NCI-H526 (cell line): ENCODE measurements around the gene MYBPC3.

Experiments
- DNase-seq, 2 experiments: peaks; one replicate each; lab custom pipeline; 2025; lab: John Stamatoyannopoulos, UW

The MYBPC3 gene

DNA sequence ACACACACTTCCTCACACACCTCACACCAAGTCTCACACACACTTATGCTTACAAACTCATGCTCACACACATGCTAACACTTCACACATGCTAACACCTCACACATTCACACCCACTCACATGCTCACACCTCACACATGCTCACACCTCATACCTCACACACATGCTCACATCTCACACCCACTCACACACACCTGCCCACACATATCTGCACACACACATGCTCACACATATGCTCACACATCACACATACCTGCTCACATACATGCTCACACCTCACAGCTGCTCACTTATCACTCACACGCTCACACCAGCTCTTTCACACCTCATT lies 4.5 kb upstream of the MYBPC3 start:
- no peak for DNase-seq

GRCh38 chr11:47356129-47356997 lies 3.9 kb upstream of the MYBPC3 start:
- DNase-seq, result no peak

DNA sequence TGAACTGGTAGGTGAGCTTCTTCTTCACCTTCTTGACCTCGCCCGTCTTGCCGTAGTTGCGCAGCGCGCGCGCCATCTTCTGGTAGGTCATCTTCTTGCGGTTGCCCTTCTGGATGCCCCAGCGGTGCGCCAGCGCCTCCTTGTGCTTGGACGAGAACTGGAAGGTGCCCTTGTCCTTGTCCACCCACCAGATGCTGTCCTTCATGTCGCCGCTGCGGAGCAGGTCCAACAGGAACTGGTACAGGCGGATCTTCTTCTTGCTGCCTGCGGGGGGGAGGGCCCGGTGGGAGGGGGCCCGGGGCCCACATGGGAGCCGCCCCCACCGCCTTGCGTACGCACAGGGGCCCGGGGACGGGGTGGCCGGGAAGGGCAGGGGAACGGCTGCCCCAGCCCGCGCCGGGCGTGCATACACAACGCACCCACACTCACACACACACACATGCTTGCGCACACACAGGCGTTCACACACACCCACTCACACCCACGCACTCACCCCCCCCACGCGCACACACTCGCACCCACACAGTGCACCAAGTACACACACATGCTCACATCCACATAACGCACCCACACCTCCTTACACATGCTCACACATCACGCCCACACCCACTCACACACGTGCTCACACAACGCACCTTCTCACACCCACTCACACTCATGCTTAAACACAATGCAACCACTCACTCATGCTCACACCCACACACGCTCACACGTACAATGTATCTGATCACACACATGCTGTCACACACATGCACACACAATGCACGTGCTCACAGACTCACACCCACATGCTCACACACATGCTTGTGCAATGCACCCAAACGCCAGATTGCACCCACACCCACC lies 3.0 kb upstream of the MYBPC3 start:
- DNase-seq, result peak; percentile 87 to 98

GRCh38 chr11:47354913-47355282 lies 2.4 kb upstream of the MYBPC3 start:
- DNase-seq, result no peak

DNA sequence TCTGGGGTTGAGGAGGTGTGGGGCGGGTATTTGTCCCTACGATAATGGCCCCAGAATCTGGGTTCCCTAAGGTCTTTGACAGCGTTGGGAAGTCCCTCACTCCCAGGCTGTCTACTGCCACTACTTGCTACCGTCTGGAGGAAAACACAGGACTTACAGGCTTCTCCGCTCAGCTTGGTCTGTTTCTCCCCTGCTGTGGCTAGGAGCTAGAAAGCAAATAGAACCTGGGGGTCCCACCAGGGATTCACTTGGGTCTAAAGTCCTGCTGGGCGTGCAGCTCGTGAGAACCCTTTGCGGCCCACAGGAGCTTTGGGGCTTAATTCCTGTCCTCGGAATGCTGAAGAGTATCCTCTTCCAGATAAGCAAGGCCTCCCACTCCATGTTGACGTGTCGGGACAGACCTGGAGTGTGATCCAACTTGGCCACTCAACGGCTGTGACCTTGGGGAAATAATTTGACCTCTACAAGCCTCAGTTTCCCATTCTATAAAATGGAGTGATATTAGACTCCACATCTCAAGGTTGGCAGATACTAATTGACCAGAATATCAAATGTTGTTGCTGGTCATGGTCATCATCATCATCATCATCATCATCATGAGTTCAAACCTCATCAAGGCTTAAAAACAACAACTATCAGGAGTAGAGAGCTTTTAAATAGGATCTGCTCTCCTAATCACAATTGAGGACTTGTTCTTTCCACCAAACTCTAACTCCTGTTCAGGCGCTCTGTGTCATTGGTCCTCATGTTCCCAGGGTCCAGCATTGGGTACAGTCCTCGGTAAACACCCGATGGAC lies 1.7 kb upstream of the MYBPC3 start:
- DNase-seq, result no peak

DNA sequence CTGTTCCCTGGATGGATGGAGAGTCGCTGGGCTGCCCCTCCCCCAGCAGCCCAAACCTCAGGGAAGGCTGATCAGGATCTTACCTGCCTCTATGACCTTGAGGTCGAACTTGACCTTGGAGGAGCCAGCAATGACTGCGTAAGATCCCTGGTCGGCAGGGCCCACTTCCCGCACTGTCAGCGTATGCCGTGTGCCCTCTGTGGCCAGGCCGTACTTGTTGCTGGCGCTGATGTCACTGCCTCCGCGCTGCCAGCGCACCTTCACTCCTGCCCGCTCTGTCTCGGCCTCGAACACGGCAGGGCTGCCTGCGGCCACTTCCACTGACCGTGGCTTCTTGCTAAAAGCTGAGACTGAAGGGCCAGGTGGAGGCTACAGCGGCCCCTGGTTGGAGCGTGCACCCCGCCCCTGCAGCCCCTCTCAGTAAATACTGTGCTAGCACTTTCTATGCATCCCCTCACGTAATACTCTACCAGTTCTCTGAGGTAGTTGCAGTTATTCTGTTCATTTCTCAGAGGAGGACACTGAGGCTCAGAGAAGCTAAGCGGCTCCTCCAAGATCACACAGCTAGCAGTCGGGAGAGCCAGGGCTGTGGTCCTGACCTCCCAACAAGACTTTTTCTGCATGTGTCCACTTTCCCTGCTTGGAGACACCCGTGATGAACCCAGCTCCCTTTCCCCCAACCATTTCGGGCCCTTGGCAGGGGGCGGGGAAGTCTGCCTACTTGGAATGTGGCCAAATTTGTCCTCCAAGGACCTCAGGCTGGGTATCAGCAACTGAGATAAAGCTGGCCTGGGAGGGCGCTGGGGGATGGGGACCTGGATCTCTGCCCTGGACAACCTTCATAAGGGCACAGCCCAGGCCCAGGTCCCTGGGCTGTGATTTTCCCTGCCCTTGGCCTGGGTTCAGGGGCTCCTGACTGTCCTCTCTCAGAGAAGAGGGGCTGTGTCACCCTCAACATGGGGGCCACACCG lies 1.1 kb downstream of the MYBPC3 start:
- no peak for DNase-seq

- DNase-seq, result no peak
Observed at GRCh38 chr11:47350315-47350714, 2.2 kb downstream of the MYBPC3 start.

DNA sequence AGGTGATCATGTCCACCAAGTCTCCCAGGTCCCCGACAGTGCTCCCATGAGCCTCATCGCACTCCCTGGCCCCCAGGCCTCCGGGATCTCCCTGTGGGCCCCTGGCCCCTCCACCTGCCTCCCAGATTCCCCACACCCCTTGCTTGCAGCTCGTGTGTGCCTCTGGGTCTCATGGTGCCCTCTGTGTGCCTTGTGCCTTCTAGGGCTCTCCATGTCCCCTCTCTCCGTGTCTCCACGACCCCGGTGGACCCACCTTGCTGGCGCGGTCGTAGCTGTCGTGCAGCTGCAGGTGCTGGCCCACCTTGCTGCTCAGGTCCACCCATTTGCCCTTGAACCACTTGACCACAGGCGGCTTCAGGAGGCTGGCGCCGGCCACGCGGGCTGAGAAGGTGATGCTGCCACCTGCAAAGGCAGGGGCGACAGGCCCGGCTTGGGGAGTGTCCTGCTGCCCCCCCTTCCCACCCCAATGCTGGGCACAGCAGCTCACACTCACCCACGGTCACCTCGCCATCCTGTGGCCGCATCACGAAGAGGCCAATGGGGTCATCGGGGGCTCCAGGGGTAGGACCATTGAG lies 2.9 kb downstream of the MYBPC3 start:
- DNase-seq, result no peak

DNA sequence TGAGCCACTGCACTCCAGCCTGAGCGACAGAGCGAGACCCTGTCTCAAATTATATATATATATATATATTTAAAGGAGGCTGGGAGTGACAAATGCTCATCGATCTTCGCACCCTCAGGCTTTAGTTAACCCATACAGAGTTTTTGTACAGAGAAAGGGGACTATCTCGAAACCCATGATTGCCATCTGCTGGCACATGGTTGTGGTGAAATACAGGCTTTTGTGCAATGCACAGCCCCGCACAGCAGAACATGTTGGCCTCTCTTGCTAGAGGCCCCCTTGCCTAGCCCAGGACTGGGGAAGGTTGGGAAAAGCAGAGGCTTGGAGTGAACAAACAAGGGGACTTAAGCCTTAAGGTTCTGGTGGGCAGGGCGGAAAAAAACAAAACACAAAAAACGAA lies 3.6 kb downstream of the MYBPC3 start:
- DNase-seq, result peak; percentile 44 to 76

GRCh38 chr11:47348131-47348802 lies 4.2 kb downstream of the MYBPC3 start:
- no peak for DNase-seq

GRCh38 chr11:47347137-47347536 lies 5.4 kb downstream of the MYBPC3 start:
- no peak for DNase-seq

GRCh38 chr11:47345890-47346563 lies 6.5 kb downstream of the MYBPC3 start:
- no peak for DNase-seq

DNA sequence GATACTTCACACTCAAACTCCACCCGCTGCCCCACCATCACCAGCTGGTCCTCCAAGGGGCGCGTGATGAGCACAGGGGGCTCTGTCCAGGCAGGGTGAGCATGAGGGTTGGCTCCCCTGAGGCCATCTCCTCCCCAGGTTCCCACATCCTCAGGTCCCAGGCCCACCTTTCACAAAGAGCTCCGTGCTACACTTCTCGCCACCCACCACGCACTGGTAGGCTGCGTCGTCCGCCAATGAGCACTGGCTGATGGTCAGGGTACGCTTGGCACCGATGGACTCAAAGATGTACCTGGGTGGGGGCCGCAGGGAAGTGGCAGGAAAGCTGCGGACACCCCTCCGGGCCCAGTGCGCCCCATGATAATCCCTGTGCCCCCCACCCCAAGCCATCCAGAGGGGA lies 9.6 kb downstream of the MYBPC3 start:
- DNase-seq, result no peak

- no peak for DNase-seq
Observed at GRCh38 chr11:47342036-47342803, 10.3 kb downstream of the MYBPC3 start.

DNA sequence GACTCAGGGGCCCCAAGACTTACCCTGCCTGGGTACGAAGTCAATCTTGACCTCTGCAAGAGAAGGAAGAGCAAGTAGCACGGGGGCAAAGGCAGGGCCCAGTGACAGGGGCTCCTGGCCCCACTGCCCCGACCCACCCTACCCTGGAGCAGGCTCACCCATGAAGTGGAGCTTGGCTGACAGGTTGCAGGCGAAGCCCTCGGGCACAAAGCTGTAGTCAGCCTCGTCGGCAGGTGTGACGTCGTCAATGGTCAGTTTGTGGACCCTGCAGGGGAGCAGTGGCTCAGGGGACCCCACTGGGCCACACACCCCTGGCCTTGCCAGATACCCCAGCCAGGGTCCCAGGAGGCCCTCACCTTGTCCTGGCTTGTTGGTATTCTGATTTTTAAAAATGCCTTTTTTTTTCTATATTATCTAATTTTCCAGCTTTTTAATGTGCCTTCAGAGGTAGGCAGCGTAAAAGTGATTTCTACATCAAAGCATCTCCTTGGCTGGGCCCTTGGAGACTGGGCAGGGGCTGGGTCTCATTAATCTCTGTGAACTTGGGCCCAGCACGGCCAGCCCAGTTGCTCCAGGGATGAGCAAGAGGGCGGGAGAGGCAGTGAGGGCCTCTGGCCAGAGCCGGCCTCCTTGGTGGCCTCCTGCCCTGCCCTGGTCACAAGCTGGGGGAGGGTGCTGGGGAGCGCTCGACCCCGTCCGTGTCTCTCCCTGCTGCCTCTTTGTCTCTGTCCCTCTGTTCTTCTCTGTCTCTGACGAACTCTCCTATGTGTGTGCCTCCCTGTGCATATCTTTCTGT lies 11.3 kb downstream of the MYBPC3 start:
- DNase-seq, result no peak

DNA sequence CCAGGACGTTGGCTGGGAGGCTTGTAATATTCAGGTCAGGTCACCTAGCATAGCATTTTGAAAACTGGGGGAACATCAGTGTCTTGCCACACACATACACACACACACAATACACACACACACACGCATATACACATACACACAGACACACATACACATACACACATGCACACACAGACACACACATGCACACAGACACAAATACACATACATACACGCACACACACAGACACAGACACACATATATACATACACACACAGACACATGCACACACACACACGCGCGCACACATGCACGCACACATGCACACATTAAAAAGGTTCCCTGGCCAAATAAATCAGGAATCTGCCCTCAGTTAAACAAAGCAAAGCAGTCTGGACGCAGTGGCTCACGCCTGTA lies 12.5 kb downstream of the MYBPC3 start:
- no peak for DNase-seq

GRCh38 chr11:47338396-47339241 lies 13.9 kb downstream of the MYBPC3 start:
- no peak for DNase-seq
